Measurements from ENCODE around the gene MGARP. TPM values are rescaled to one million over a fixed set of nuclear protein-coding genes. Genes with fewer than 3 reads are reported as not detected.

MGARP gene
- polyA plus RNA-seq, 1 of the 3 experiments (the other 2 are of a cell fraction): 22.9 TPM

DNA sequence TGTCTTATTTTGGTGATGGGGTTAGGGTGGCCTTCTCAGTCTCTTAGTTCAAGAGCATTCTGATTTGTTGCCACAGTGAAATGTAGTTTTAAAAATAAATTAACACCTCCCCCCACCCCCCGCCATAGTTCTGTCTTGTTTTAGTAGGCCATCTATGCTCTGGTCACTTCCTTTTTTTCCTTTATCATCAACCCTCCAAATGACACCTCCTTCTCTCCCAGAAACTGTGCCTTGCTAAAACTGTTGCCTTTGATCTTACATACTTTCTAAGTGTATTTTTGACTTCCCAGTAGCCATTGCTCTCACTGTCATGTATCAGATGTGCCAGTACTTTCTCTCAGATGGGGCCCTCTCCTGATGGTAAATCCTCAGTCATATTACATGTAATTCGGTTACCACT is 36.7 kb upstream of the MGARP start:
- CTCF ChIA-PET: interaction anchor here (1.3 kb wide), 1 partner anchor 285 kb away, joined by 3 read pairs; no protein-coding TSS in a partner anchor
- Histone ChIP-seq H3K9me3 (peaks cover 7% of the 10 kb centered on the region), H3K9me2 (no peaks in the 10 kb centered on the region), H3K4me2 (no peak overlapping the region), H3K9ac (no peak overlapping the region), H3K27ac (ENCODE audit: low read depth in 2 of 2, low read length in 1 of 2) (no peak overlapping the region), H4K20me1 (ENCODE audit: insufficient read depth) (peaks cover 86% of the 10 kb centered on the region), H3K79me2 (ENCODE audit: insufficient read depth) (peaks cover 100% of the 10 kb centered on the region), H3K4me1 (ENCODE audit: control insufficient read depth in 1 of 2, insufficient read depth in 2 of 2, low read depth in 1 of 2, low read length in 1 of 2) (peaks cover 0 to 12% of the 10 kb centered on the region in 2 experiments; a peak in 1 of 4 replicates), H2AFZ (ENCODE audit: low read depth) (no peak overlapping the region), H3F3A (replicated peaks; ENCODE audit: insufficient read depth) (peaks cover 18% of the 10 kb centered on the region), H3K27me3 (ENCODE audit: insufficient read depth) (no peaks in the 10 kb centered on the region), H3K36me3 (replicated peaks in 1 of 2; ENCODE audit: control insufficient read depth in 1 of 2, insufficient read depth in 2 of 2, low read length in 1 of 2) (peaks cover 0 to 4% of the 10 kb centered on the region in 2 experiments), H3K4me3 (ENCODE audit: low read depth in 2 of 2, low read length in 1 of 2) (no peak overlapping the region)
- TF ChIP-seq GATA2 (CRISPR knock-in tag; IDR thresholded peaks at IDR 0.05): no peak
- TF ChIP-seq TCF12 (IDR thresholded peaks at IDR 0.05): no peak
- TF ChIP-seq, protein P1, sequence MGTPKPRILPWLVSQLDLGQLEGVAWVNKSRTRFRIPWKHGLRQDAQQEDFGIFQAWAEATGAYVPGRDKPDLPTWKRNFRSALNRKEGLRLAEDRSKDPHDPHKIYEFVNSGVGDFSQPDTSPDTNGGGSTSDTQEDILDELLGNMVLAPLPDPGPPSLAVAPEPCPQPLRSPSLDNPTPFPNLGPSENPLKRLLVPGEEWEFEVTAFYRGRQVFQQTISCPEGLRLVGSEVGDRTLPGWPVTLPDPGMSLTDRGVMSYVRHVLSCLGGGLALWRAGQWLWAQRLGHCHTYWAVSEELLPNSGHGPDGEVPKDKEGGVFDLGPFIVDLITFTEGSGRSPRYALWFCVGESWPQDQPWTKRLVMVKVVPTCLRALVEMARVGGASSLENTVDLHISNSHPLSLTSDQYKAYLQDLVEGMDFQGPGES (IDR thresholded peaks at IDR 0.05; ENCODE audit: low read depth, low read length): no peak
- TF ChIP-seq, protein P2, sequence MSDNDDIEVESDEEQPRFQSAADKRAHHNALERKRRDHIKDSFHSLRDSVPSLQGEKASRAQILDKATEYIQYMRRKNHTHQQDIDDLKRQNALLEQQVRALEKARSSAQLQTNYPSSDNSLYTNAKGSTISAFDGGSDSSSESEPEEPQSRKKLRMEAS (IDR thresholded peaks at IDR 0.05; ENCODE audit: low read depth): no peak
- TF ChIP-seq, protein P3, sequence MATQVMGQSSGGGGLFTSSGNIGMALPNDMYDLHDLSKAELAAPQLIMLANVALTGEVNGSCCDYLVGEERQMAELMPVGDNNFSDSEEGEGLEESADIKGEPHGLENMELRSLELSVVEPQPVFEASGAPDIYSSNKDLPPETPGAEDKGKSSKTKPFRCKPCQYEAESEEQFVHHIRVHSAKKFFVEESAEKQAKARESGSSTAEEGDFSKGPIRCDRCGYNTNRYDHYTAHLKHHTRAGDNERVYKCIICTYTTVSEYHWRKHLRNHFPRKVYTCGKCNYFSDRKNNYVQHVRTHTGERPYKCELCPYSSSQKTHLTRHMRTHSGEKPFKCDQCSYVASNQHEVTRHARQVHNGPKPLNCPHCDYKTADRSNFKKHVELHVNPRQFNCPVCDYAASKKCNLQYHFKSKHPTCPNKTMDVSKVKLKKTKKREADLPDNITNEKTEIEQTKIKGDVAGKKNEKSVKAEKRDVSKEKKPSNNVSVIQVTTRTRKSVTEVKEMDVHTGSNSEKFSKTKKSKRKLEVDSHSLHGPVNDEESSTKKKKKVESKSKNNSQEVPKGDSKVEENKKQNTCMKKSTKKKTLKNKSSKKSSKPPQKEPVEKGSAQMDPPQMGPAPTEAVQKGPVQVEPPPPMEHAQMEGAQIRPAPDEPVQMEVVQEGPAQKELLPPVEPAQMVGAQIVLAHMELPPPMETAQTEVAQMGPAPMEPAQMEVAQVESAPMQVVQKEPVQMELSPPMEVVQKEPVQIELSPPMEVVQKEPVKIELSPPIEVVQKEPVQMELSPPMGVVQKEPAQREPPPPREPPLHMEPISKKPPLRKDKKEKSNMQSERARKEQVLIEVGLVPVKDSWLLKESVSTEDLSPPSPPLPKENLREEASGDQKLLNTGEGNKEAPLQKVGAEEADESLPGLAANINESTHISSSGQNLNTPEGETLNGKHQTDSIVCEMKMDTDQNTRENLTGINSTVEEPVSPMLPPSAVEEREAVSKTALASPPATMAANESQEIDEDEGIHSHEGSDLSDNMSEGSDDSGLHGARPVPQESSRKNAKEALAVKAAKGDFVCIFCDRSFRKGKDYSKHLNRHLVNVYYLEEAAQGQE (IDR thresholded peaks at IDR 0.05; ENCODE audit: low read depth, low read length): no peak
- no peak for TF ChIP-seq TAF1 (IDR thresholded peaks at IDR 0.05; ENCODE audit: borderline replicate concordance, low read depth, low read length)
- TF ChIP-seq, protein P4, sequence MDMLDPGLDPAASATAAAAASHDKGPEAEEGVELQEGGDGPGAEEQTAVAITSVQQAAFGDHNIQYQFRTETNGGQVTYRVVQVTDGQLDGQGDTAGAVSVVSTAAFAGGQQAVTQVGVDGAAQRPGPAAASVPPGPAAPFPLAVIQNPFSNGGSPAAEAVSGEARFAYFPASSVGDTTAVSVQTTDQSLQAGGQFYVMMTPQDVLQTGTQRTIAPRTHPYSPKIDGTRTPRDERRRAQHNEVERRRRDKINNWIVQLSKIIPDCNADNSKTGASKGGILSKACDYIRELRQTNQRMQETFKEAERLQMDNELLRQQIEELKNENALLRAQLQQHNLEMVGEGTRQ (IDR thresholded peaks at IDR 0.05; ENCODE audit: borderline replicate concordance, low read depth, low read length): no peak
- TF ChIP-seq JUND (IDR thresholded peaks at IDR 0.05): no peak
- TF ChIP-seq POLR2AphosphoS5 (IDR thresholded peaks at IDR 0.05; ENCODE audit: low read depth, low read length): no peak
- TF ChIP-seq TEAD4 (IDR thresholded peaks at IDR 0.05; ENCODE audit: borderline replicate concordance, insufficient read depth): no peak
- no peak for TF ChIP-seq RAD21 (IDR thresholded peaks at IDR 0.05; ENCODE audit: low read length)
- no peak for TF ChIP-seq RFX5 (IDR thresholded peaks at IDR 0.05; ENCODE audit: low read length)
- TF ChIP-seq ELF1 (IDR thresholded peaks at IDR 0.05): no peak
- no peak for TF ChIP-seq GABPA (IDR thresholded peaks at IDR 0.05; ENCODE audit: low read depth)
- no peak for TF ChIP-seq SMC3 (IDR thresholded peaks at IDR 0.05; ENCODE audit: low read depth, low read length)
- TF ChIP-seq MEF2A (IDR thresholded peaks at IDR 0.05; ENCODE audit: borderline replicate concordance, low read depth): no peak
- TF ChIP-seq YY1 (IDR thresholded peaks at IDR 0.05; ENCODE audit: low read depth): no peak
- no peak for DNase-seq
- WGBS (ENCODE audit: low lambda C conversion rate): 95% methylated on average over 2 of the region's 2 CpGs
- POLR2A ChIA-PET: no interaction called here
